Urothelium cell line (cell line): ENCODE data around the gene LAMB4.

Source experiments
- DNase-seq: peaks from one replicate; pipeline ENCODE4 v3.0.0; 2011; ENCODE audit warnings: low spot score, mixed read lengths
- FAIRE-seq: peaks from 2 replicates; lab custom pipeline; 2011; peaks lifted over from hg19 to GRCh38; lab: Jason Lieb, UNC

The LAMB4 gene

DNA sequence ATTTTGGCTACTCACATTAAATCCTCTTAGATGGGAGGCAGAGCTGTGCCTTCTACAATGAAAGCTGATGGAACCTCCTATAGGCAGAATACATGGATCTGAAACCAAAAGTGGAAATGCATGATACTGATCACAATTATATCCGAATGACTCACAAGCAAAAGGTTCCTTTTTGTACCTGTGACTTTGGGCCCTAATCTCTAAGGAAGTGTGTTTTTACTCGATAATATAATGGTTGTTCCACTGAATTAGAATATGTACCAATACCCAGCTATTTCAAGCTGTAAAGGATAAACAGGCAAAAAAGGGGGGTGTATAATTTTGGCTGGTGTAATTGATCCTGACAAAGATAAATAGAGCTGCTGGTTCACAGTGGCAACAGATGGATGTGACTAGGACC lies 109.6 kb downstream of the LAMB4 start:
- no peak for FAIRE-seq

DNA sequence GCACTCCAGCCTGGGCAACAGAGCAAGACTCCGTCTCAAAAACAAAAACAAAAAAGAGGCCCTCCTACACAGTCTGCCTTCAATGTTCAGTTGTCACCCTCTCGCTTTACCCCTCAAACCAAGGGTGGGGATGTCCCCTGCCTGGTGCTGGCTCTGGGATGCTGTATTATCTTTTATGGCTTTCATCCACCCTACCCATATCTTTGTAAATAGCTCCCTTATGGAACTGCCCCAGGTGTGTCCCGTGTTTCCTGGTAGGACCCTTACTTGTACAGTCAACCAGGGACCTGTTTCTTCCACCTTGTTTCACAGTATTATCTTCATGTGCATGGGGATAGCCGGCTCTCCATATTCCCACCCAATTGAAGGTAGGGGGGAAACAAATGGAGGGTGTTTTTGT lies 111.5 kb downstream of the LAMB4 start:
- no peak for DNase-seq
- FAIRE-seq: no peak

More for the DNA sequence above, 109.6 kb downstream of the LAMB4 start:
- DNase-seq: no peak

DNA sequence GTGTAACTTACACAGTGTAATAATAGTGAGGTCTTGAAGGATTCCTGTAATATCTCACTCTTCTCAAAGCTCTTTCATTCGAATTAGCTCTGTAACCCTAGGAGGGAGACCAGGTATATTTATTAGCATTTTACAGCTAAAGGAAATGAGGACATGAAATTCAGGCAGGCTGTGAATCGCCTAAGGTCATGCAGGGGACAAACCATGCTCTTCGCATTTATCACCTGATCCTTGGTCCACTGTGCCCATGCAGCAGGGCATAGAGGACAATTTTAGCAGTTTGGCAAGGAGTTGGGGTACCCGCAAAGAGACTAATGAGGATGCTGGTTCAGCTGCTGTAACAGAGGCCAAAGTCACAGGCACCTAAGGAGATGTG lies 112.4 kb downstream of the LAMB4 start:
- FAIRE-seq: no peak
- no peak for DNase-seq

DNA sequence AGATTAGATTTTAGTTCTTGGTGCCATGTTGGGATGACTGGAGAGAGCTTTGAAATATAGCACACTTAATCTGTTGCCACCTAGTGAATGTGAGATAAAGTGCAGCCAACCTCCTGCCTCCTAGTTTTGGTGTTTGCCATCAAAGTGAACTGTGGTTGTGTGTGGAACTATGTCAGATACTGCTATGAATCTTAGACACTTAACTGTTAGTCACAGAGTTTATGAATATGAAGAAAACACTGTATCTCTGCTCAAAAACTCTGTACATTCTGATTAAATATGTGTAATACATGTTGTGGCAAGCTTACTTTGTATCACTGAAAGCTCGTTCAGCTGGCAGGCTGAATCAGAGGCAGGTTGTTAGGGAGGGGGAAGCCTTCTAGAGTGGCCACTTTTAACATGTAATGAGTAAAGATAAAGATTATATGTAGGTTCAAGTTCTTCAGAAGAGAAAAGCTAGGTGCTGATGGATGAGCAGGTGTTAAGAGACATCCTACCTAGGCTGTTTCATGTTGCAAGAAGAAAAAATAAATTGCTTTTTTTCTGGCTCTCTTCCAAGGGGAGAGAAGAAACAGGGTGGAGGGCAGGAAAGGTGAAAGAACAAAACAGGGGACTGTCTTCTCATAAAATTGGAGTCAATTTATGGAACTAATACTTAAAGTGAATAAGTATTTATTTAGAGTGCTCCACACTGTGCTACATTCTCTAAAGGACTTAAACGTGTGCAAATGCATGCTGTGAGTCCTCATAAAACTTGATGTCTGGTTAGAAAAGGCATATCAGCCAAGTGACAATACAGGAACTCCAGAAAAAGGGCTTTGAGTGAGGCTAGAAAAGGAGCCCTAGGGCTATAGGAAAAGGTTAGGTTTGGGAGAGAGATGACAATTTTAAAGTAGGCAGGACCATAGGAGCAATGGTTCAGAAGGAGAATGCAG lies 113.1 kb downstream of the LAMB4 start:
- DNase-seq (peak; percentile 61), FAIRE-seq (no peak)

DNA sequence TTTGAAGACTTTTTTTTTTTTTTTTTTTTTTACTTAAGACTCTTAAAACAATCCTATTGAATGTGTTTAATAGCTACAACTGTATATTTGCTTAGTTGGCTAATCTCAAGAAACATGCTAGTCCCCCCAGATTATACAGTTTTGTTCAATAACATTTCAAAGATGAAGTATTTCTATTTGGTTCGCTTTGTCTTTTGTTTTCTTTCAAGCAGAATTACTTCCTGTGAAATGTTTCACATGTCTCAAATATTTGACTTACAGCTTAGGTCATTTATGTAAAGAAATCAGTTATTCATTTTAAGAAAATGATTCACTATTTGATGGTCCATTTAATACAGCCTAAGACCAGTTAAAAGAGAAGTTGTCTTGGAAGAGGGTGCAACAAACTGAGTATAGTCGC lies 114.4 kb downstream of the LAMB4 start:
- DNase-seq (no peak), FAIRE-seq (no peak)

DNA sequence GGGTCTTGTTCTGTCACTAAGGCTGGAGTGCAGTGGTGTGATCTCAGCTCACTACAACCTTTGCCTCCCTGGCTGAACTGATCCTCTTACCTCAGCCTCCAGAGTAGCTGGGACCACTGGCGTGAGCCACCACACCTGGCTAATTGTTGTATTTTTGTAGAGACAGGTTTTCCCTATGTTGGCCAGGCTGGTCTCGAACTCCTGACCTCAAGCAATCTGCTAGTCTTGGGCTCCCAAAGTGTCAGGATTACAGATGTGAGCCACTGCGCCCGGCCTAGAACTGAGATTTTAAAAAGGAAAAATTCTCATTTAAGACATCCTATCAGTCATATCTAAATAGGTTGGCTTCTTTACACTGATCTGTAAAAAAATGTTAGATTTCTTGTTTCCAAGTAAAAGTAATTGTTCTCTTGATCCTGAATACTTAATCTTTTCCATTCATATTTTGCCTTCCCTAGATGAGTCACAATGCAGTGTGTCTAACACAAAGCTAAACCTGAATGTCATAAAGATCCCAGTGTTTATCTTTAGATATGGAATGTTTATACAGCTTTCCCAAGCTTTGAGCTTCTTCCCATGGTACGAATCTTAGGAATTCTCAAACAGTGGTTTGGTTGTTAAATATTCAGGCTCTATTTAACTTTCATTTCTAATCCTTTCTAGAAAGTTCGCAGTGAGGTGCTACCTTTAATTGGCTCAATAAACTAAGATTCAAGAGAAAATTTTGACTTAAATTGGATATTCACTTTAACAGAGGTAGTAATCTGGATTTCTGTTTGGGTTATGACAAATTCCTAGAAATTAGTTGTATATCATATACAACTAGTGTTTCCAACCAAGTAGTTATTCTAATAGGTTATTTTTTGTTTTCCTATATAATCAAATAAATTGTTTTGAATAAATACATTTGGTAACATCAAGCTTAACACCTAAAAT lies 115.1 kb downstream of the LAMB4 start:
- DNase-seq: peak; percentile 51
- FAIRE-seq: no peak

DNA sequence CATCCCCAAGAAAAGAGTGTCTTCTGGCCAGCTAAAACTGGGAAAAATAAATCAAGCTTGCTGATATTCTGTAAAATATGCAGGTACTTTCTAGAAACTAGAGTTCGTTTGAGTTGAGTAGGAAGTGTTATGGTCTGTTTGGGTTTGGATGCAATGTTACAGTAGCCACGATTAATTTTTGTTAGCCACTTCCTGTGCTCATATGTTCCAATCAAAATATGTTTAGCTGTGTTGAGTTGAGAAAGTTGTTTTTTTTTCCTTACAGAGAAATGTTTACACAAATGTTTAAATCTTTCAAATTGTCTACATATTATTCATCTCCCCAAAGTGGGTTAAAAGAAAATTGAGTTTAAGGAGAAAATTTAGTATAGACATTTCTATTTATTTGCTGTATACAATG lies 115.9 kb downstream of the LAMB4 start:
- FAIRE-seq: no peak
- DNase-seq: no peak

DNA sequence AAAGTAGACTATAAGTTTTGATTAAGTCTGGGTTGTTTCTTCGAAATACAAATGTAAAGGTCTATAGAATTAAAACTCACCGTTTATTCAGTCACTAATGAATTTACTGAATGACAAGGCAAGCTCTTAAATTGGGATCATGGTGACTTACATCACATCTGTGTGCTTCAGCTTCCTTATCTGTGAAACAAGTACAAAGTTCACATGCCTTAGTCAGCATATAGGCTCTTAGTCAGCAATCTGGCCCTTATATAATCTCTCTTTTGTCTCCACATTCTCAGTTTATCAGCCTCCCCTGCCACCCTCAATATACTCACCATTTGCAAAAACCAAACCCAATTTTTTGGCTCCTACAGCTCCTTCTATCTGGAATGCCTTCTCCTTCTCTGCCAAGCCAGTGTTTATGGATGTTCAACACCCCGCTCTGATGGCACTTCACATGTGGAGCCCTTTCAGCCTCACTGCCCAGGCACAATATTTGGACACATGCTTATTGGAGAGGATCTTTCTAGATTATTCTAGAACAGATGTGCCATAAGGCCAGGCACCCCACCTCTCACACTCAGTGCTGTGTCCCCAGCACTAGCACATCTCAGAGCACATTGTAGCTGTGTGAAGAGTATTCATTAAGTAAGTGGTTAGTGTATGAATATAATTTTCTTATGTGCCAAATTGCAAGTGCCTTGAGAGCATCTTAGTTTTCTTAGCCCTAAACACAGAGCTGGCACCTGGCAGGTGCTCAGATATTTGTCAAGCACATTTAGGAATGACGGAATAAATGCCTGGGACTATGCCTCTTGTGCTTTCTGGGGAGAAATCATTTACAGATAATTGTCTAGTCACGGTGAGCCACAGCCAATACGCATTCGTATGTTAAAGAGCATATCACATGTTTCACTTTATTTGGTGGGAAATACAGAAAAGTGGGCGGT lies 117.4 kb downstream of the LAMB4 start:
- DNase-seq: no peak
- FAIRE-seq: no peak

DNA sequence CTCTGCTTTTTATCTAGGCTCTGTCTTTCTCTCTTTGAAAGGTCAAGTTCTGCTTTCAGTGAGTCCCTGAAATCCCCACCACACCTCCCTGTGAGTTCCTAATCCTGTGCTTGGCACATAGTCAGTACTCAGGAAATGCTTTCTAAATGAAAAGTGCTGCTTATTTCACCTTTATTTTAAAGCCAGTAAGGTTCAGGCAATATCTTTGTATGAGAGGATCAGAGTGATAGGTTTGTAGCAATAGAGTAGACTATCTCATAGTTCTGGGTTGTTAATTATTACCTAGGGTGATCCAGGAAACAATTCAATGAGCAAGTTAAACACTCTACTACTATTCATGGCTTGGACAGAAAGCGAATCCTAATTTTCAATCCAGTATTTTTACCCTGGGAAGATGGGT lies 119.8 kb downstream of the LAMB4 start:
- no peak for DNase-seq
- FAIRE-seq: no peak

DNA sequence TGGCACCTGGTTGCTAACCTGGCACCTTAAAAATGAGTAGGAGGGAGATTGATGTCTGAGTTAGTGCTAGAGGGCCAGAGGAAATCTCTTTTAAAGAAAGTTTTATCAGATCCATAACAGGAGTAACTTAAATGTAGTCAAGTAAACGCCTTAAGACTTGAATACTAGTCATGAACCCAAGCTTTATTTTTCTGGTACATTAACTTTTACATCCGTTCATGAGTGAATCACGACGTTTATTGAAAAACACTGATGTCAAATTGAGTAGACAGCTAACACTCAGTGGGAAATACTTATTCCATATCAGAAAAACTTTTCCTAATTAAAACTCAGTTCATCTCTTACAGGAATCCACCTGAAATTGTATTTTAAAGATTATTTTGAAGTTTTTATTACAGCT lies 120.3 kb downstream of the LAMB4 start:
- FAIRE-seq: no peak
- DNase-seq: no peak

DNA sequence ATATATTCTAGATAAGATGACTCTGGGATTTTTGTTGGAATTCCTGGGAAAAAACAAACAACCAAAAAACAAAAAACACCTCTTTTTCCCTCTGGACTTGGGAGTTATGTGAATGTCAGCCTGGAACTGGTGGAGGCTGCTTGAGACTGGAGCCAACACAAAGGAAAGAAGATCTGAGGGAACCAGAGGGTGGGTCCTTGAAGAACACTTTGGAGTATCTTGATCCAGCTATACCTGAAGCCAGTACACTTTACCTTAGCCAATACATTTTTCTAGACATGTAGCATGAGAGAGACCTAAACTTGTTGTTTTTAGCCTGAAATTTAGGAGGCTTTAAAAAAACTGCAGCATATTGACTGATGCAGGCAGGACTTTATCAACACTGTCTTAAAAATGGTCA lies 121.3 kb downstream of the LAMB4 start:
- DNase-seq: no peak
- FAIRE-seq: no peak

DNA sequence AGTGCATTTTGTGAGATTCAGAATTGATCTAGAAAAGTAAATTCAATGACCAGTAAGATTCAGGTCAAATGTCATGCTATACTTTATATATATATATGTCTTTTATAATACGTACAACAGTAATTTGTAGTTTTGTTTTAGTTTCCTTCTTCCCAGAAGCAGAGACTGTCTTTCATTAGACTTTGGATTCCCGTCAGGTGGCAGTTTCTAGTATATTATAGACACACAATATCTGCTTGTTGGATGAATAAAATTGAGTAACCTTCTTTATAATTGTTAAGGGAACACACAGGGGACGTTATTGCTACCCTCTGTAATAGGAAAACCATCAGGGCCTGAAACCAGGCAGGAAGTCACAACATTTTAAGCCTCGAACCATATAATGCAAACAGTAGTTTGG lies 121.9 kb downstream of the LAMB4 start:
- no peak for DNase-seq
- no peak for FAIRE-seq

DNA sequence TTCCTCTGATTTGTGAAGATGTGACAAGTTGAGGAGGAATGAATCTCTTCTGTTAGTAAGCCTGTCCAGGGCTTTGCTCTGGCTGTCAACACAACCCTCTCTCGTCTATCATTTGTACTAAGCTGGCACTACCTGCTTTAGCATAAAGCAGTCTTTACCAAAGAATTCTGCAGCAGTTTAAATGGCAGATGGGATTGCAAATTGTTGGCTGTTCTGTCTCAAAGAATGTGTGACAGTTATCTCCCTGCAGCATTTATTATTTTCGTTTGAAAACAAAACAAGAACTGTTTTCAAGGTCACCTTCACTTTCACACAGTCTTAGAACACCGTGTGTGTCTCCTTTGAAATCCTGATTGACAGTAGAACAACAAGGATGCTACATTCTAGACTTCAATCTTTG lies 122.4 kb downstream of the LAMB4 start:
- no peak for DNase-seq
- no peak for FAIRE-seq

DNA sequence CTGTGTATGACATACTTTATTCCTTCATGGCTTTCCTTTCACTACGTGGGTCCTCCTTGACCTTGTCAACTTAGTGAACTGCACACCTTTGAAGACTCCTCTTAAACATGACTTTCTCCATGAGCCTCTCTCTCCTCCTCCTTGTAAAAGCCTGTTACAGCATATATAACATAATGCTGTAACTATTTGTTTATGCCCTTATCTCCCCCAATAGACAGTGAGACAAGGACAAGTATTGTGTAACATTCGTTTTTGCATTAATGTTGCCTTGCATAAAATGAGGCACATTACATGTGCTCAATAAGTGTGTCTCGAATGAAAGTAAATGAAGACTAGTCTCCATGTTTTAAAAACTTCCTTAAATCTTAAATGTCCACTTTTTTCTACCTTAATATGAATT lies 122.9 kb downstream of the LAMB4 start:
- FAIRE-seq: no peak
- no peak for DNase-seq

DNA sequence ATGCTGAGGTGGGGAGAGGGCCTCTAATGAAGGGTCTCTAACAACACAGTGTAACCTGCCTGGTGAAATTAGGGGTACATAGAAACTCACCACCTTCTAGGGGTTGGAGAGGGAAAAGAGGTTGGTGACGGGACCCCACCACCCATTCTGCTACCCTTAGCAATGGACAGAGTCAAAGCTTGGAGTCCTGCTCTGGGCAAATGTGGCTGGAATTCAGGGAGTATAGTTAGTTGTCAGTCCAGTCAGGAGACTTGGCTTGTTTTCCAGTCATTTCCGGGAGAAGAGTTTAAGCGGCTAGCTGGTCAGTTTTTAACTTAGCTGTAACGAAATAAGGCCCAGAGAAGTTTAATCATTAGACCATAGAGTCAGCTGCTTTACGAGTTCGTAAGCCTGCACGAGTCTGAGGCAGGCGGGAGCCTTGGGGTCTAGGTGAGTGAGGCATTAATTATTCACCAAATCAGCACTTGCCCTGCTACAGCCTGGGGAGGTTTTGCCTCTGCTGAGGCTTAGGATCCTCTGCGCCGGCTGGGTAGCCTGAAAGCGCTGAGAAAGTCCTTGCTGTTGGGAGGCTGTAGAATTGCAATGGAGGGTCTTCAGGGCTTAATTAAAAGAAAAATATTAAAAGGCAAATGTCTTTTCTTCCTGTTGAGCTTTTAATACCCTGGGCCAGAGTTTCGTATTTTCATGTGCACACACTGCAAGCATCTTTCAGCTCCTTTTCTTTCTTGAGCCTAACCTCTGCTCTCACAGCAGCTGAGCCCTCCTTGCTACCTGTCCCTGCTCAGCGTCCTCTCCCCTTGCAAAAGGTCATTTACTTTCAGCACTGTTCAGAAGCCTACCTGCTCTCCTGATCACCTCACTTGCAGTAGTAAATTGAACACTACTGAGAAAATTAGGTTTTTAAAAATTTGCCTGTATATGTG lies 125.7 kb downstream of the LAMB4 start:
- DNase-seq (no peak), FAIRE-seq (no peak)

DNA sequence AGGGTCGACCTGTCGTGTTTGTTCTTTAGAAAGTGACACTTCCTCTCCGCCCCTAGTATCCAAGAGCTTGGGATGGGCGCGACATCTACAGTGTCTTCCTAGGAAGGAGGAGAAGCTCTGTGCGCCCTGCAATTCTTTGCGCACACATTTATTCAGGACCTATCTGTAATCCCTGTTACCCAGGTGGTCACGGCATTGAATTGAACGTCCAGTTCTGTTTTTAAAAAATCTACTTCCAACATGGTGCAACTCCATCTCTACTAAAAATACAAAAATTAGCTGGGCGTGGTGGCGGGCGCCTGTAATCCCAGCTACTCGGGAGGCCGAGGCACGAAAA lies 126.6 kb downstream of the LAMB4 start:
- FAIRE-seq (no peak), DNase-seq (no peak)

DNA sequence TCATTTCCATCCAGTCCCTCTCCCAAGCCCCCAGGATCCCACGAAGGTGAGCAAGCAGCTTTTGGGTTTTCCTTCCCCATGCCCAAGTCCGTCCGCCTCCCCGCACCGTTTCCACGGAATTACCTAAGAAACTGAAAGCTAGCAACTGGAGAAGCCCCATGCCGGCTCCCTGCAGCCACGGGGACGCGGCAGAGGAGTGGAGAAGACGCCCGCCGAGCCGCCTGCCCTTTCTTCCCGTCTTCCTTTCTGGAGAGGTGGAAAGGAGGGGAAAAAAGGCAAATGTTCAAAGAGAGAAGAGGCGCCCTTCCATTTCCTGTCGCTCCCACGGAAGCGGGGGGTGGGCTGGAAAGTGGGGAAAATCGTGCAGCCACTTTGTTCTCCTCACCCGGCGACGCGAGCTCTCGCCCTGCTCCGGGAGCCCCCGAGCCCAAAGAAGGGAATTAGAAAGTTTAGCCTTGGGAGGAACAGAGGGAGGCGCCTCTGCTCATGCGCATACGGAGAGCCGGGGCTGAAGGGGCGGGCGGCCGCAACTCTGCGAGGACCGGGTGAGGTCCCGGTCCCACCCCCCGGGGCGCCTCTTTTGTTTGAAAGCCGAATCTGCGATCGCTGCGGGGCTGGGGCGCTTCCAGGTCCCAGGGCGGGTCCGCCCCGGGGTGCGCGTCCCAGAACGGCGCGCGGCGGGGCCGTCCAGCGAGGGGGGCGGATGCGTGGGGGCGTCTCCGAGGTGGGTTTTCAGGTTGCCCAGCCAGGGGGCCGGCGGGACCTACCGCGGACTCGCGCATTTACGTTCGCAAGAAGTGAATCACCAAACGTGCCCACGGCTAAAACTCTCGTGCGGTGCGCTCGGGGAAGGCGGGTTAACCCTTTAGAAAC lies 127.2 kb downstream of the LAMB4 start, which contains the start of gene LAMB1:
Gene LAMB1, minus strand, starts transcription at position 436 of the 873 bp plus-strand sequence. Its CDS starts 276 bp downstream, at position 160.
- DNase-seq (peak; percentile 88), FAIRE-seq (no peak)
